Fibroblast of lung (primary cell): Measurements from ENCODE around the gene MGLL.

Experiments used
- CTCF ChIP-seq, 2 donors: IDR thresholded peaks in 1 of 2; conservative IDR thresholded peaks in 1 of 2; 1 replicate in 1 of 2; 2 replicates in 1 of 2; pipeline ENCODE4 v1.5.1; 2011 to 2012; ENCODE audit warnings: low read length in 2 of 2, control low read depth in 1 of 2, inconsistent platforms in 1 of 2, low read depth in 1 of 2, mild to moderate bottlenecking in 1 of 2
- EZH2 ChIP-seq: IDR thresholded peaks from 2 replicates; pipeline ENCODE4 v1.5.1; 2012; ENCODE audit warnings: low read length, control low read depth, mild to moderate bottlenecking; ENCODE audit errors: missing control alignments

- no peak for TF ChIP-seq CTCF (conservative IDR thresholded peaks at IDR 0.05 in 1 of 2, IDR thresholded peaks at IDR 0.05 in 1 of 2; ENCODE audit: low read depth in 1 of 2, low read length in 2 of 2)
- no peak for TF ChIP-seq EZH2
These were observed 31.5 kb downstream of the MGLL start for GRCh38 chr3:127790882-127791183.
